ENCODE results near the gene TLK1.

GRCh38 chr2:171154348-171154747 lies 6.3 kb downstream of the TLK1 start:
- TF ChIP-seq GATA2 (IDR thresholded peaks at IDR 0.05; ENCODE audit: low read depth, low read length) (peak; percentile 39; the same call in 1 of the 2 replicates), GATA3 (IDR thresholded peaks at IDR 0.05; ENCODE audit: low read depth, low read length) (0 out of 2 replicates have a peak, but pooled peaks have one; percentile 34)
